HG03103 (cell line): ENCODE measurements around the gene RPL22.

ENCODE experiments used
- ATAC-seq: cut with Tn5 transposase; IDR thresholded peaks from one replicate; pipeline ENCODE4 v1.9.1; 2021; ENCODE audit warnings: low read depth; ENCODE audit not compliant: unreplicated experiment

The RPL22 gene

GRCh38 chr1:6177681-6178380 is 21.6 kb downstream of the RPL22 start:
- no peak for ATAC-seq

- ATAC-seq, result no peak
These were observed 22.6 kb downstream of the RPL22 start for GRCh38 chr1:6176779-6177178.

- ATAC-seq, result no peak
These were observed 24.0 kb downstream of the RPL22 start for GRCh38 chr1:6175411-6175828.

GRCh38 chr1:6174621-6175410 is 24.6 kb downstream of the RPL22 start:
- ATAC-seq, result no peak

- ATAC-seq, result no peak
These were observed 26.8 kb downstream of the RPL22 start for GRCh38 chr1:6172549-6172948.

- ATAC-seq, result no peak
These were observed 27.8 kb downstream of the RPL22 start for GRCh38 chr1:6171548-6172124.

GRCh38 chr1:6170742-6171201 is 28.6 kb downstream of the RPL22 start:
- ATAC-seq, result no peak

GRCh38 chr1:6170116-6170741 is 29.2 kb downstream of the RPL22 start:
- ATAC-seq, result no peak

GRCh38 chr1:6168947-6169586 is 30.3 kb downstream of the RPL22 start:
- no peak for ATAC-seq

- no peak for ATAC-seq
These were observed 31.7 kb downstream of the RPL22 start for GRCh38 chr1:6167391-6168303.

GRCh38 chr1:6166655-6167390 is 32.6 kb downstream of the RPL22 start:
- no peak for ATAC-seq

- no peak for ATAC-seq
These were observed 33.2 kb downstream of the RPL22 start for GRCh38 chr1:6166221-6166620.

GRCh38 chr1:6165441-6165985 is 33.9 kb downstream of the RPL22 start:
- no peak for ATAC-seq

GRCh38 chr1:6165027-6165426 is 34.4 kb downstream of the RPL22 start:
- no peak for ATAC-seq

- ATAC-seq, result no peak
These were observed 35.3 kb downstream of the RPL22 start for GRCh38 chr1:6163973-6164617.

GRCh38 chr1:6163191-6163972 is 36.0 kb downstream of the RPL22 start:
- ATAC-seq, result no peak

GRCh38 chr1:6162773-6163172 is 36.6 kb downstream of the RPL22 start:
- ATAC-seq, result no peak
